SK-MEL-5 (cell line): ENCODE measurements around the gene EXTL1. TPM values are rescaled to one million over a fixed set of nuclear protein-coding genes. Genes with fewer than 3 reads are reported as not detected.

Experiments
- DNase-seq: peaks from one replicate; pipeline ENCODE4 v3.0.0-alpha.2; 2016; ENCODE audit warnings: low read depth, low spot score
- in situ Hi-C: cut with HindIII; loops from 2 replicates; pipeline ENCODE4 v1.10.0; 2016; ENCODE audit warnings: low sequenced_read_pairs, high pct_unique_total_duplicates, low pct_unique_long_range_greater_than_20kb
- total RNA-seq: library from RNA; depleted of rRNA; stranded (reverse); fragments of >200 nt; shearing (Covaris generic); gene quantifications from 2 replicates; pipeline ENCODE4 v1.2.3, GENCODE V29; 2014

EXTL1 gene
- total RNA-seq, 1 experiment from 2014 or later, result 7.0 TPM

GRCh38 chr1:25994402-25995150, 27.0 kb upstream of the EXTL1 start:
- no peak for DNase-seq
- in situ Hi-C loops, result no loop called here

DNA sequence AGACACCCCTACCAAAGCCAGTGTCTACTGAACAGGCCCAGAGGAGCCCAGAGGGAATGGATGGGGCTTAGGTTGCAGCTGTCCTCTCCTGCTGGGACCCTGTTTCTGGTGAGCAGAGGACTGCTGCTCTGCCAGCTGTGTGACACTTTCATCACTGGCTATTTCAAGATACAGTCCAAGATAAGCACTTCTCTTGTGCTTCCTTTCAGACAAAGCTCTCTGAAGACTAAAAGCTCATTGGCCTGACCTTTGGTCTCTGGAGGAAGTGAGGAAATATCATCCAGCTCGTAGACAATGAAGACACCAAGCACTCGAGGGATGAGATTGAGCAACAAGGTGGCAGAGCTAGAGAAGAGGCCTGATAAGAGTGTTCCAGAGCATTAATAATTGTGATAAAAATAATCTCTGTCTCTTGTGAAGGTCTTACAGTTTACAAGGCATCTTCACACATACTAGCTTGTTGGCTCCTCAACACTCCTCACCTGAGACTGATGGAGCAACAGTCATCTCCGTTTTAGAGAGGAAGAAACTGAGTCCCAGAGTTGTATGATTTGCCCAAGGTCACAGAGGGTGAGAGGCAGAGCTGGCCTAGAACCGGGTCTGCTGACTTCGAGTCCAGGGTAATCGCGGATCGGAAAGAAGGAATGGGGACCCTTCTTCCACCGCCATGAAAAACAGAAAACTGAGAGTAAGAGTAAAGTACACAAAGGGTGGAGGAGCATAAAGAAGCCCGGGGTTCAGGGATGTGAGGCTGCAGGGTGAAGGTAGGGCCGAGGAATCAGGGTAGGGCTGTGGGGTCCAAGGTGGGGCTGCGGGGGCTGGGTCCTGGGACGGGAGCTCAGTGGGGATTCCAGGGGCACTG, 24.4 kb upstream of the EXTL1 start:
- DNase-seq, result peak; percentile 44
- in situ Hi-C loops, result no loop called here

- DNase-seq, result peak; percentile 98
- in situ Hi-C loops, result no loop called here
These were observed 23.5 kb upstream of the EXTL1 start, which contains the start of gene PAFAH2 for GRCh38 chr1:25997828-25998761. PAFAH2 (minus strand) TSS chr1:25998063; CDS start chr1:25990816, 7,247 bp downstream.

- no peak for DNase-seq
- in situ Hi-C loops, result no loop called here
These were observed 22.4 kb upstream of the EXTL1 start for GRCh38 chr1:25999041-25999800.

DNA sequence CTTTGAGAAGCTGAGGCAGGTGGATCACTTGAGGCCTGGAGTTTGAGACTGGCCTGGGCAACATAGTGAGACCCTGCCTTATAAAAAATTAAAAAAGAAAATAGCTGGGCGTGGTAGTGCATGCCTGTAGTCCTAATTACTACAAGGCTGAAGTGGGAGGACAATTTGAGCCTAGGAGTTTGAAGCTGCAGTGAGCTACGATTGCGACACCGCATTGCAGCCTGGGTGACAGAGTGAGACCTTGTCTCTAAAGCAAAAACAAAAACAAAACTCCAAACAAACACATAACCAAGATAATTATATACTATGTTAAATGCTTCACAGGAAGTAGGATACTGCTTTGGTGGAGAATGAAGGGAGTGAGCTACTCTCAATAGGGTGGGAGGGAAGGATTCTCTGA, 18.3 kb upstream of the EXTL1 start:
- DNase-seq, result no peak
- in situ Hi-C loops, result no loop called here

GRCh38 chr1:26003756-26004155, 17.8 kb upstream of the EXTL1 start:
- in situ Hi-C loops, result no loop called here
- no peak for DNase-seq

- in situ Hi-C loops, result no loop called here
- DNase-seq, result no peak
These were observed 16.0 kb upstream of the EXTL1 start for GRCh38 chr1:26005434-26006105.

GRCh38 chr1:26006710-26007109, 14.9 kb upstream of the EXTL1 start:
- in situ Hi-C loops, result no loop called here
- DNase-seq, result no peak

- in situ Hi-C loops, result no loop called here
- peak; percentile 53 for DNase-seq
These were observed 11.7 kb upstream of the EXTL1 start for GRCh38 chr1:26009796-26010447.

GRCh38 chr1:26010825-26011224, 10.8 kb upstream of the EXTL1 start:
- no peak for DNase-seq
- in situ Hi-C loops, result no loop called here

DNA sequence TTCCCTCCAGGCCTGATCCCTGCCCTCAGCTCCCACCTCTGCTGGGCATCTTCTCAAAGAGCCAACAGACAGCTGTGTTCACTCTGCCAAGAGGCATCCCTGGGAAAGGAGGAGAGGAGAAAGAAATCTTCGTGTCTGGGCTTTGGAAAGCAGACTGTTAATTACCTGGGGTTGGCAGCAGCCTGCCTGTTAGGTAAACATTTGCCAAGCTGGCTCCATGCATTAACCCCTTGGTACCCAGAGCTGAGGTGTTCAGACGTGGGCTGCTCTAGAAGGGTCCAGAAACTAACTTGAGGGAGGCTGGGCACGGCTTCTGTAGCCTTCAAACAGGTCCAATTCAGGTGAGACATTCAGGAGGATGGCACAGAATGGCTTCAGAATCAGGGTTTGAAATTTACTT, 8.7 kb upstream of the EXTL1 start:
- no peak for DNase-seq
- in situ Hi-C loops, result no loop called here

DNA sequence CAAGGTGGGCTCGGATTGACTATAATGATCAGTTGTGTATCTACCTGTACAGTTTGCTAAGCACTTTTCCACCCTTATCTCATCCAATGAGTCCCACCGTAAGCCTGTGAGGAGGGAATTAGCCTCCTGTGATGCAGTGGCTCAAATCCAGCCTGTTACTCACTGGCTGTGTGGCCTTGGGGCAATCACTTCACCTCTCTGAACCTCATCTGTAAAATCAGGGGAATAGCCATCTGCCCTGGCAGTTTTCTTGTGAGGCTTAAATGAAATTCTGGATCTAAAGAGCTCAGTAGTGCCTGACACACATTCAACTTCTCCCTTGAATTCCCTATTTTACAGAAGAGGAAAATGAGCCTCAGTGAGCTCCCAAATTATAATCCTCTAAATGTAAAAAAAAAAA, 7.4 kb upstream of the EXTL1 start:
- DNase-seq, result no peak
- in situ Hi-C loops, result no loop called here

GRCh38 chr1:26015358-26015757, 6.2 kb upstream of the EXTL1 start:
- peak; percentile 49 for DNase-seq
- in situ Hi-C loops, result no loop called here

- DNase-seq, result no peak
- in situ Hi-C loops, result no loop called here
These were observed 5.2 kb upstream of the EXTL1 start for GRCh38 chr1:26016258-26016952.

GRCh38 chr1:26016953-26017545, 4.5 kb upstream of the EXTL1 start:
- in situ Hi-C loops, result no loop called here
- no peak for DNase-seq
